PC-3 (cell line): ENCODE results near the gene PTF1A. TPM values are rescaled to one million over a fixed set of nuclear protein-coding genes. Genes with fewer than 3 reads are reported as not detected.

Source experiments
- ATAC-seq: fragments of 200-7000 bp; cut with Tn5 transposase; 2 replicates; pipeline ENCODE4 v1.9.1; 2020; ENCODE audit warnings: mild to moderate bottlenecking, moderate library complexity
- BruUV-seq: library from RNA; stranded (reverse); fragments of 400-500 nt; replicated peaks from 2 replicates; lab custom pipeline; 2021; lab: Mats Ljungman, UMichigan
- CTCF ChIA-PET: fragments of 300-600 bp; sonication (Branson Sonifier 250); formaldehyde crosslinking; loops from one replicate; lab custom pipeline; 2022; ENCODE audit warnings: antibody characterized with exemption; lab: Charles Lee
- POLR2A ChIA-PET: fragments of 300-600 bp; sonication (Branson Sonifier 250); formaldehyde crosslinking; loops from one replicate; lab custom pipeline; 2022; ENCODE audit warnings: antibody characterized with exemption; ENCODE audit not compliant: unreplicated experiment; lab: Charles Lee
- DNase-seq: peaks from one replicate; pipeline ENCODE4 v3.0.0-alpha.2; 2015
- H2AFZ ChIP-seq: fragments of 300-600 bp; sonication (generic); 2 replicates; pipeline ENCODE4 v1.6.0; 2016; ENCODE audit warnings: antibody characterized with exemption, low read length
- H3F3A ChIP-seq: fragments of 300-600 bp; sonication (generic); one replicate; pipeline ENCODE4 v1.6.0; 2017; ENCODE audit warnings: antibody characterized with exemption, low read length, control low read depth, mild to moderate bottlenecking; ENCODE audit not compliant: unreplicated experiment
- H3K27ac ChIP-seq: fragments of 300-600 bp; sonication (generic); 2 replicates; pipeline ENCODE4 v1.5.1; 2016; ENCODE audit warnings: mild to moderate bottlenecking, low read length
- H3K27me3 ChIP-seq: fragments of 300-600 bp; sonication (generic); 2 replicates; pipeline ENCODE4 v1.6.1; 2016; ENCODE audit warnings: low read length, mixed read lengths
- H3K36me3 ChIP-seq: fragments of 300-600 bp; sonication (generic); 2 replicates; pipeline ENCODE4 v1.6.1; 2016; ENCODE audit warnings: low read depth, mixed run types, low read length, mixed read lengths
- H3K4me1 ChIP-seq: fragments of 300-600 bp; sonication (generic); 2 replicates; pipeline ENCODE4 v1.5.1; 2016; ENCODE audit warnings: low read length; ENCODE audit not compliant: insufficient read depth
- H3K4me2 ChIP-seq: fragments of 300-600 bp; sonication (generic); 2 replicates; pipeline ENCODE4 v1.6.0; 2016; ENCODE audit warnings: low read length
- H3K4me3 ChIP-seq: fragments of 300-600 bp; sonication (generic); 2 replicates; pipeline ENCODE4 v1.5.1; 2016; ENCODE audit warnings: mild to moderate bottlenecking, low read length, mixed read lengths
- H3K79me2 ChIP-seq: fragments of 300-600 bp; sonication (generic); 2 replicates; pipeline ENCODE4 v1.6.1; 2017; ENCODE audit warnings: low read length, mixed read lengths
- H3K9ac ChIP-seq: fragments of 300-600 bp; sonication (generic); 2 replicates; pipeline ENCODE4 v1.6.0; 2016; ENCODE audit warnings: mild to moderate bottlenecking, low read length
- H3K9me2 ChIP-seq: fragments of 300-600 bp; sonication (generic); replicated peaks from 2 replicates; pipeline ENCODE4 v1.6.1; 2016; ENCODE audit warnings: mixed run types, low read length, mixed read lengths
- H3K9me3 ChIP-seq: fragments of 300-600 bp; sonication (generic); 2 replicates; pipeline ENCODE4 v1.6.1; 2016; ENCODE audit warnings: low read length, mixed read lengths
- H4K20me1 ChIP-seq: fragments of 300-600 bp; sonication (generic); 2 replicates; pipeline ENCODE4 v1.6.1; 2016; ENCODE audit warnings: low read length, mixed read lengths
- CTCF ChIP-seq: fragments of 300-600 bp; sonication (generic); conservative IDR thresholded peaks from 2 replicates; pipeline ENCODE4 v1.5.1; 2017; ENCODE audit warnings: antibody characterized with exemption, low read depth, mild to moderate bottlenecking, low read length
- EZH2 ChIP-seq: fragments of 300-600 bp; sonication (generic); IDR thresholded peaks from one replicate; pipeline ENCODE4 v1.6.1; 2017; ENCODE audit warnings: antibody characterized with exemption, mild to moderate bottlenecking, low read length; ENCODE audit not compliant: unreplicated experiment
- EZH2phosphoT487 ChIP-seq: fragments of 300-600 bp; sonication (generic); IDR thresholded peaks from 2 replicates; pipeline ENCODE4 v1.6.1; 2018; ENCODE audit warnings: mild to moderate bottlenecking, antibody characterized with exemption, low read length, borderline replicate concordance
- intact Hi-C: fragments of 100-400 bp; cut with micrococcal nuclease; formaldehyde crosslinking; loops from 2 replicates; pipeline ENCODE4 v1.9.0; 2023
- total RNA-seq: library from RNA; depleted of rRNA; stranded (reverse); fragments of >200 nt; gene quantifications from 2 replicates; pipeline ENCODE4 v1.2.3, GENCODE V29; 2014

Gene PTF1A
- total RNA-seq, 1 experiment from 2014 or later: not detected

- no peaks in the 10 kb centered on the region for H3K4me1 ChIP-seq
- intact Hi-C loops: no loop called here
- no peaks in the 10 kb centered on the region for H3F3A ChIP-seq
- H3K4me2 ChIP-seq: no peak overlapping the region
- H3K9me3 ChIP-seq: no peaks in the 10 kb centered on the region
- H3K27ac ChIP-seq: no peak overlapping the region
- H3K79me2 ChIP-seq: no peaks in the 10 kb centered on the region
- no peak overlapping the region for H2AFZ ChIP-seq
- H4K20me1 ChIP-seq: no peaks in the 10 kb centered on the region
- H3K36me3 ChIP-seq: no peaks in the 10 kb centered on the region
- ATAC-seq: no peak
- H3K9me2 ChIP-seq: no peaks in the 10 kb centered on the region
- no peak for TF ChIP-seq CTCF
- TF ChIP-seq EZH2phosphoT487: no peak
- no peak for TF ChIP-seq EZH2
- no peak overlapping the region for H3K4me3 ChIP-seq
- no TSS peak for BruUV-seq
- DNase-seq: no peak
- H3K9ac ChIP-seq: no peak overlapping the region
- POLR2A ChIA-PET: no interaction called here
- CTCF ChIA-PET: interaction anchor here (0.5 kb wide), 1 partner anchor 137 kb away, joined by 7 read pairs; no protein-coding TSS in a partner anchor
- no peaks in the 10 kb centered on the region for H3K27me3 ChIP-seq
These were observed 45.1 kb upstream of the PTF1A start for GRCh38 chr10:23147035-23147434.

GRCh38 chr10:23148214-23148613, 43.9 kb upstream of the PTF1A start:
- Histone ChIP-seq H3K27me3 (no peaks in the 10 kb centered on the region), H3K4me3 (no peak overlapping the region), H3K9me2 (no peaks in the 10 kb centered on the region), H4K20me1 (no peaks in the 10 kb centered on the region), H3K36me3 (no peaks in the 10 kb centered on the region), H3K79me2 (no peaks in the 10 kb centered on the region), H3K4me2 (no peak overlapping the region), H3K9me3 (no peaks in the 10 kb centered on the region), H2AFZ (no peak overlapping the region), H3F3A (no peaks in the 10 kb centered on the region), H3K9ac (no peak overlapping the region), H3K4me1 (no peaks in the 10 kb centered on the region), H3K27ac (no peak overlapping the region)
- no TSS peak for BruUV-seq
- no peak for ATAC-seq
- POLR2A ChIA-PET: no interaction called here
- TF ChIP-seq CTCF: no peak
- no peak for TF ChIP-seq EZH2
- TF ChIP-seq EZH2phosphoT487: no peak
- DNase-seq: no peak
- CTCF ChIA-PET: no interaction called here
- intact Hi-C loops: no loop called here

GRCh38 chr10:23150091-23150490, 42.0 kb upstream of the PTF1A start:
- Histone ChIP-seq H4K20me1 (no peaks in the 10 kb centered on the region), H3K4me3 (no peak overlapping the region), H3K27ac (no peak overlapping the region), H3K27me3 (no peaks in the 10 kb centered on the region), H3K9me3 (no peaks in the 10 kb centered on the region), H3K4me1 (no peaks in the 10 kb centered on the region), H2AFZ (no peak overlapping the region), H3F3A (no peaks in the 10 kb centered on the region), H3K36me3 (no peaks in the 10 kb centered on the region), H3K9me2 (no peaks in the 10 kb centered on the region), H3K9ac (no peak overlapping the region), H3K4me2 (no peak overlapping the region), H3K79me2 (no peaks in the 10 kb centered on the region)
- intact Hi-C loops: no loop called here
- BruUV-seq: no TSS peak
- TF ChIP-seq CTCF (no peak), EZH2phosphoT487 (no peak), EZH2 (no peak)
- ATAC-seq (no peak), DNase-seq (no peak)
- POLR2A ChIA-PET: no interaction called here
- CTCF ChIA-PET: no interaction called here
